GM21737 (cell line): ENCODE measurements around the gene CEP19.
A peak's percentile ranks its signal among the peaks of the same experiment; 100 is the strongest.

Experiments used
- ATAC-seq: cut with Tn5 transposase; IDR thresholded peaks from one replicate; pipeline ENCODE4 v1.9.1; 2021; ENCODE audit warnings: mild to moderate bottlenecking, moderate library complexity; ENCODE audit not compliant: unreplicated experiment

Gene CEP19

DNA sequence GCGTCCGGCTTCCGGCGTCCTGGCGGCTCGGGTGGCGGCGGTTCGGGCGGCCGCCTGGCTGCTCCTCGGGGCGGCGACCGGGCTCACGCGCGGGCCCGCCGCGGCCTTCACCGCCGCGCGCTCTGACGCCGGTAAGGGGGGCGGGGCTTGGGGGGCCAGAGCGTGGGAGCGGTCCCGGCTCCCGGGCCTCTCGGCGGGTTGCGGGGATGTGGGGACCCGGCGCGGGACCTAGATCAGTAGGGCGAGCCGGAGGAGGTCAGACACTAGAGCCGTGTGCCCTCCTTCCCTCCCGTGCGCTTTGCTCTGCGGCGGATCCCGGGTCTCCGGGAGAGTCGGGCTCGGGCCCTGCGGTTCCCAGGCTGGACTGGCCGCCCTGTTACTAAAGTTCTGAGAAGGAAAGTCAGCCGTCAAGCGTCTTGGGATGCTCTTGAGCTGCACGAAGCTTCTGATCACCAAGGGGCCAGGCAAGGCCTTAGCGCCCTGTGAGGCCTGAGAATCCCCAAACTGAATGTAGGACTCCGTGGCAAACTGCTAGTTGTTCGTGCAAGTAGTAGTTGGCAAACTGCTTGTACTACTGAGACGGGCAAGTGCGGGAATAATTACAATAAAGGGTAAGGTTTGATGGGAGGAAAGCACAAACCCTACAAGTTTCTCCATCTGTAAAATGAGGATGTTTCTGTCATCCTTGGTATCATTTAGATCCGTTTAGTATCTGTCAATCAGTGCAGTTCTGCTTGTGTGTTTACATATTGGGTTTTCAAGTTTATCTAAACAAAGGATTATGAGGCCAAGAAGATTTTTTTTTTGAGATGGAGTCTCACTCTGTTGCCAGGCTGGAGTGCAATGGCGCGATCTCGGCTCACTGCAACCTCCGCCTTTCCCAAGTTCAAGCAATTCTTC is 714 bp upstream of the CEP19 start:
- ATAC-seq, result peak; percentile 48

DNA sequence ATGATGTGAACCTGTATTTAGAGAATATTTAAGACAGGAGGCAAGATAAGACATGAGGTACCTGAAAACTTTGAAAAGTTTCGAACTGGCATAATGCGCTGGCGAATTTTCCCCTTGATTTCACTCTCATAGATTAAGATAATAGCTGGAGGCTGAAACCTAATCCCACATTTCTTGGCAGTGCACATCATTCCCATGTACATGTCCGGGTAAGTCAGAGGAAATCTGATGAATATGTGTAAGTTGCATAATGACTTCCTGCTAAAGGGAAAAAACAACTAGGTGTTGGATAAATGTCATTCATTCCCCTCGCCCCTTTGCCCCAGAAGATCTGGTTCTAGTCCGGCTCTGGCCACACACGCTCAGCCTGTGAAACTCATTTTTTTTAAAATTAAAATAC is 3.6 kb downstream of the CEP19 start:
- ATAC-seq, result no peak

GRCh38 chr3:196707566-196707965 is 4.5 kb downstream of the CEP19 start:
- ATAC-seq, result no peak

GRCh38 chr3:196706731-196707130 is 5.3 kb downstream of the CEP19 start:
- ATAC-seq, result no peak

DNA sequence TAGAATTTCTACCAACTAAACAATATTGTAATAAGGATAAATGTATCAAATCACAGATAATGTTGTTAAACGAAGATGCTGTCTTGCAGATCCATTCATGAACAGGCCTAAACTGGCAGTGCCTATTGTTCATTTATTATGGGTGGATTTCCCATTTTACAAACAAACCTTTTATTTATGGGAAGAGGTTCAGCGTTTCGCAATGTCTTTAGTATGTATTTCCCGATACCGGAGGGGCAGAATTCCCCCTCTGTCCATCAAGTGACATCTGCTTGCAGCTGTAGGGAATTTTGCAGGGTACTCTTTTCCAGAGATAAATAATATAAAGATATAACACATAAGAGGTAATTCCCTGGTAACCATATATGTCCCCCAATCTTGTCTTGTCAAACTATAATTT is 5.7 kb downstream of the CEP19 start:
- no peak for ATAC-seq

GRCh38 chr3:196700801-196701200 is 11.2 kb downstream of the CEP19 start:
- ATAC-seq, result no peak

- no peak for ATAC-seq
These were observed 12.3 kb downstream of the CEP19 start for GRCh38 chr3:196699749-196700148.

DNA sequence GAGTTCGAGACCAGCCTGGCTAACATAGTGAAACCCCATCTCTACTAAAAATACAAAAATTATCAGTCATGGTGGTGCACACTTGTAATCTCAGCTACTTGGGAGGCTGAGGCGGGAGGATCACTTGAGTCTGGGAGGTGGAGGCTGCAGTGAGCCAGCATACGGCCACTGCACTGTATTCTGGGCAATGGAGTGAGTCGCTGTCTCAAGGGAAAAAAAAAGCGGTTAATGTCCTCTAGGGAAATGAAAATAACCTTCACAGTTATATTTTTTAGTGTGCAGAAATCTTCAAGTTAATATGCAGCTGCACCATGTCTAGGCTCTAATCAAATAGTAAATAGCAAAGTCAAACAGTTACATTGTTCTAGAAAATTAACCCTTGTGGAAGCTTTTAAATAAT is 14.8 kb downstream of the CEP19 start:
- no peak for ATAC-seq

- ATAC-seq, result no peak
These were observed 16.2 kb downstream of the CEP19 start for GRCh38 chr3:196695849-196696226.

DNA sequence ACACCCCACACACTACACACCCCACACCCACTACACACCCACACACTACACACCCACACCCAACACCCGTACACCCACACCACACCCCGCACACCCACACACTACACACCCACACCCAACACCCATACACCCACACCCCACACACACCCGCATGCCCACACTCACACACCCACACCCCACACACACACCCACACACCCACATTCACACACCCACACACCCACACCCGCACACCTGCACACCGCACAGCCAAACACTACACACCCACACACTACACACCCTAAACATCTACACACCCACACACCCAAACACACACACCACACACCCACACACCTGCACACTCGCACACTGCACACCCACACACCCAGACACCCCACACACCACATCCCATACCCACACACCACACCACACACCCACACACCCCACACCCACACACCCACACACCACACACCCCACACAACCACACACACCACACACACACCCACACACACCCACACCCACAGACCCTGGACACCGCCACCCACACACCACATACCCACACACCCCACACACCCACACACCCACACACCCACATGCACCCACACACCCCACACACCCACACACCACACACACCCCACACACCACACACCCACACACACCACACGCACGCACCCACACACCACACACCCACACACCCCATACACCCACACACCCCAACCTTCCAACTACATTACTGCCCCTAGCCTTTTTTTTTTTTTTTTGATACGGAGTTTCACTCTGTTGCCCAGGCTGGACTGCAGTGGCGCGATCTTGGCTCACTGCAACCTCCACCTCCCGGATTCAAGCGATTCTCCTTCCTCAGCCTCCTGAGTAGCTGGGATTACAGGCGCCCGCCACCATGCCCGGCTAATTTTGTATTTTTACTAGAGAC is 16.9 kb downstream of the CEP19 start:
- ATAC-seq, result no peak

GRCh38 chr3:196694202-196694638 is 17.8 kb downstream of the CEP19 start:
- no peak for ATAC-seq

DNA sequence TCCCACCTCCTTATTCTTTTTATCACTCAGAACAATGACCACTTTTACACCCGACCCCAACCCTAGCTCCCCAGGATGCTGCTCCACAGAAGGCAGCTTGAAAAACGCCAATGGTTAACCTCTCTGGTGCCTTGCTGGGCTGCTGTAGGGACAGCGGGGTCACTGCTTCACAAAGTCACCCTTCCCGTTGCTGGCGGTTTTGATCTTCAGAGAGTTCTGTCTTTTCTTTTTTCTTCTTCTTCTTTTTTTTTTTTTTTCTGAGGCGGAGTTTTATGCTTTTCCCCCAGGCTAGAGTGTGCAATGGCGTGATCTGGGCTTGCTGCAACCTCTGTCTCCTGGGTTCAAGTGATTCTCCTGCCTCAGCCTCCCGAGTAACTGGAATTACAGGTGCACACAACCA is 20.7 kb downstream of the CEP19 start:
- ATAC-seq, result no peak

DNA sequence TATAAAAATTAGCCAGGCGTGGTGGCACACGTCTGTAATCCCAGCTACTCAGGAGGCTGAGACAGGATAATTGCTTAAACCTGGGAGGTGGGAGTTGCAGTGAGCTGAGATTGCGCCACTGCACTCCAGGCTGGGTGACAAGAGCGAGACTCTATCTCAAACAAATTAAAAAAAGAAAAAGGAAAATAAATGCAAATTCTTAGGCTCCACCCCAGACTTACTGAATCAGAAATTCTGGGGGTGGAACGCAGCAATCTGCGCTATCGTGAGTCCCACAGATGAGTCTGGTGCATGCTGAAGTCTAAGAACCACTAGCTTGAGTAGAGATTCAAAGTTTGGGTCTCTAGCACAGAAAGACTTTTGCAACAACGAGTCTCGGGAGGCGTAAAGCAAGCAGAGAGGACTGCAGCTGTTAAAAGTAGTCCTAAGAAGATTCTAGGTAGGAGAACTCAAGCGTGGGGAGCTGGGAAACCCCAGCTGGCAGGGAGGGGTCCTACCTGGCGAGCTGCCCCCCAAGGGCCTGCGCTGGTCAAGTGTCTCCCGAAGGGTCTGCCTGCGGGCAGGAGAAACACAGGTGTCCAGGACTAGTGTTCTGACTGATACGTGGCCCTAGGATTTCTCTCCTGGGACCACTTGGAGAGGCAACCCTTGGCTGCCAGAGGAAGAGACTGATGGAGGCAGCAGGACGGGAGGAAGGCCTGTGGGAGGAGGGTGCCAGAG is 21.9 kb downstream of the CEP19 start:
- no peak for ATAC-seq

DNA sequence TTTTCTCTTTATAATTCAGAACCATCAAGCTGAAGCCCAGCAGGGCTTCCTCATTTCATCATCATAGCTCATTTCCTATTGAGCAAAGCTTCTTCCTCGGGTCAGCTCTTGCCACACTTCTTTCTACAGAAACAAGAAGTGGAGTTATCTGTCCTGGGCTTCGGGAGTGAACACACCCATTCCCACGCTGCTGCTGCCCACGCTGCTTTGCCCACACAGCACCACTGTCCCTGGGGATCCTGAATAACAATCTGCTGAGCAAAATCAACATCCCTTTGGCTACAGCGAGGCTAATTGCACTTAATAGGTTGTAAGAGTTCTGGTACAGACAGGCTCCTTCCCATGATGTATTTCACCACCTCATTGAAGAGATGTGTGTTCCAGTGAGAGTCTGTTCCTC is 23.7 kb downstream of the CEP19 start:
- ATAC-seq, result no peak

GRCh38 chr3:196686436-196686835 is 25.6 kb downstream of the CEP19 start:
- no peak for ATAC-seq

- ATAC-seq, result peak; percentile 83
These were observed 27.3 kb downstream of the CEP19 start for GRCh38 chr3:196684548-196685407.

DNA sequence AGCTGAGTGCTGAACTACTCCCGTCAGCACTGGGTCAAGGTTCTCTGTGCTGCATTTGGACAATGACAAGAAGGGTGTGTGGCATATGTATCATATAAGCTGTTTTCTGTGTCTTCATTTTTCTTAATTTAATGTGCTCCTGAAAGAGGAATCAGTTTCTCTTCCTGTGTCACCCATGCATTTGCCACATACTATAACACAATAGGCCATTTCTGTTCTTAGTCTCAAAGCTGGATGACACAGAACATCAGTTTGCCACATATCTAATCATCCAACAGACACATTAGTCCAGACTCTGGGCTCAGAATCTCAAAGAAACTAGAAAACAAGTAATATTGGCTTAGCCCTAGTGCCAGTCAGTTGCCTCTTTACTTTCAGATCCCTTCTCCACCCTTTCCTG is 34.1 kb downstream of the CEP19 start:
- no peak for ATAC-seq

DNA sequence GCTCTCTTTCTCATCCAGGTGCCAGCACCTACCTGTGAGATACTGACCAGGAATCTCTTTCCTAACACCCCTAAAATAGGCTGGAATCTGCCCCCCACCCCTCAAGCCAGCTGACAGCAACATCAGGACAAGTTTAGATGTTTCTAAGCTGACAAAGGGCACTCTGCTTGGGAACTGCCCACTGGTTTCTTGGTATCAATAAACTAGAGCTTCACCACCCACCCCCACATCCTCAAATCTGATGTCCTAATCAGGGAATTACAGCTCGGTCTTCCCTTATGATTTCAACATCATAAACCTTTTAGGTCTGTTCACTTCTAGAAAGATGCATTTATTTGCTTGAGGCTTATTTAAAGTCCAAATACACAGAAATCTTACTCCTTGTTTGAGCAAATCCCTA is 34.7 kb downstream of the CEP19 start:
- ATAC-seq, result no peak

DNA sequence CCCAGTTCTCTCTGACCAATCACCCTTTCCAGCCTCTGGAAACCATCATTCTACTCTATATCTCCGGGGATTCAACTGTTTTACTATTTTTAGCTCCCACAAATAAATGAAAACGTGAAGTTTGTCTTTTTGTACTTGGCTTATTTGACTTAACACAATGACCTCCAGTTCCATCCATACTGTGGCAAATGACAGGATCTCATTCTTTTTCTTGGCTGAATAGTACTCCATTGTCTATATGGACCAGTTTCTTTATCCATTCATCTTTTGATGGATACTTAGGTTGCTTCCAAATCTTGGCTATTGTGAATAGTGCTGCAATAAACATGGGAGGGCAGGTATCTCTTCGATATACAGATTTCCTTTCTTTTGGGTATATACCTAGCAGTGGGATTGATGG is 38.4 kb downstream of the CEP19 start:
- ATAC-seq, result no peak

DNA sequence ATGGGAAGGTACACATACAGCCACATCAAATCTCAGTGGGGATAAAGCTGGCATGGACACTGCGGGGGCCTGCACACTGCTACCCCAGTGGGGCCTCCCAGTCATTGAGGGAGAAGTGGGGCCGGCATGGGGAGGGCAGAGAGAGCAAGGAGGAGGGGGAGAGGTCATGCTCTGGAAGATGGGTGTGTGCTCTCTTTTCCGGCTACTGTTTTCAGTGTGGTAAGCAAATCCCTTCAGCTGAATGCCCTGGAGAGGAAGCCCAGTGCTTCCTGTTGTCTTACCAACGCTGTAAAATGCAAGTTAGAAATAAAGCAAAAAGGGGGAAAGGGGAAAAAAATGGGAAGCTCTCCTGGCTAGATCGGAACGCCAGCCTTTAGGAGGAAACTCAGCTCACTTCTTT is 41.7 kb downstream of the CEP19 start:
- no peak for ATAC-seq
